Thoracic aorta (tissue), 2 donors: ENCODE results near the gene WRAP53. TPM values are rescaled to one million over a fixed set of nuclear protein-coding genes. Genes with fewer than 3 reads are reported as not detected.
A peak's percentile ranks its signal among the peaks of the same experiment; 100 is the strongest.

Experiments
- ATAC-seq: fragments of 150-250 bp; one replicate; pipeline ENCODE4 v1.8.0; 2017; ENCODE audit warnings: low read depth; ENCODE audit not compliant: insufficient number of reproducible peaks, low FRiP score
- DNase-seq: peaks from one replicate; pipeline ENCODE4 v3.0.0-alpha.2; 2020; ENCODE audit warnings: low spot score
- H3K27ac ChIP-seq, 2 donors: fragments of 200-600 bp; sonication (generic); 1 replicate in 1 of 2; 2 replicates in 1 of 2; pipeline ENCODE4 v1.5.1; 2016; ENCODE audit warnings: mild to moderate bottlenecking in 2 of 2, moderate library complexity in 2 of 2
- H3K27me3 ChIP-seq: fragments of 200-600 bp; sonication (generic); replicated peaks from 2 replicates; pipeline ENCODE4 v1.6.0; 2016; ENCODE audit warnings: mild to moderate bottlenecking; ENCODE audit not compliant: insufficient read depth
- H3K36me3 ChIP-seq: fragments of 200-600 bp; sonication (generic); one replicate; pipeline ENCODE4 v1.5.1; 2016
- H3K4me1 ChIP-seq, 2 donors: fragments of 200-600 bp; sonication (generic); 1 replicate in 1 of 2; 2 replicates in 1 of 2; pipeline versions ENCODE4 v1.5.1 to v1.6.0; 2016; ENCODE audit warnings: low read depth in 2 of 2, mild to moderate bottlenecking in 1 of 2; ENCODE audit not compliant: control insufficient read depth in 1 of 2
- H3K4me3 ChIP-seq: fragments of 200-600 bp; sonication (generic); 2 replicates; pipeline ENCODE4 v1.5.1; 2016; ENCODE audit warnings: mild to moderate bottlenecking
- H3K9me3 ChIP-seq: fragments of 200-600 bp; sonication (generic); 2 replicates; pipeline ENCODE4 v1.5.1; 2016
- CTCF ChIP-seq: fragments of 200-600 bp; sonication (generic); IDR thresholded peaks from one replicate; pipeline ENCODE4 v1.5.1; 2019; ENCODE audit warnings: antibody characterized with exemption
- total RNA-seq, 2 donors: library from RNA; depleted of rRNA; stranded (reverse); fragments of >200 nt; gene quantifications; one replicate each; pipeline versions ENCODE4 v1.1.0 to v1.2.3, GENCODE V29; 2016

The WRAP53 gene
- total RNA-seq, 2 donors from 2014 or later, result 2.9 to 3.4 TPM

DNA sequence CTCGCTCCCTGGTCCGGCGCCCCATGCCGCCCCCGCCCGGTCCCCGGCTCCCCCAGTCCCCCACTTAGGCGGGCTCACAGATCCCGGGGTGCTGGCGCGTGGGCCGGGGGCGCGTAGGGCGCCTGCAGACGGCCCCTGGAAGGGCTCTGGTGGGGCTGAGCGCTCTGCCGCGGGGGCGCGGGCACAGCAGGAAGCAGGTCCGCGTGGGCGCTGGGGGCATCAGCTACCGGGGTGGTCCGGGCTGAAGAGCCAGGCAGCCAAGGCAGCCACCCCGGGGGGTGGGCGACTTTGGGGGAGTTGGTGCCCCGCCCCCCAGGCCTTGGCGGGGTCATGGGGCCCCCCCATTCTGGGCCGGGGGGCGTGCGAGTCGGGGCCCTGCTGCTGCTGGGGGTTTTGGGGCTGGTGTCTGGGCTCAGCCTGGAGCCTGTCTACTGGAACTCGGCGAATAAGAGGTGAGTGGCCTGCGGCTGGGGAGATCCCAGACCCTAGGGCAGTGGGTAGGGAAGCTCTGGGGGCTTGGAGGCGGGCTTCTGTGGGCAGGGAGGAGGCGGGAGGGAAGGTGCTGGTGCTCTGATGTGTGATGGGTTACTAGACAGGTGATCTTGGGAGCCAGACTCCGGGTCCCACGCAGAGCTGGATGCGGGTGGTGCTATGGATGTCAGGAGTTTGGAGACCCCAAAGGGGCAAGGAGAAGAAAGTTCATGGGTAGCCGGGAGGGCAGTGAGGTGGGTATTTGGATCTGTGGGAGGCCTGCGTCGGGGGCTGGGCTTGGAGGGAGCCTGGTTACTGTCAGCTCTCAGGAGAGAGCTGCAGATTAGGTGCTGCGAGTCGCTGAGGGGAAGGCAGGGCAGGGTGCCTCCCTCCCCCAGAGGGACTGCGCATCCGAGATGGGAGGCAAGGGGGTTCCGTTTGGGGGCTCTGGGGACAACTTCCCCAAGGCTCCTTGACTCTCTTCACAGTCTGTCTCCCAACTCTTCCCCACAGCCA lies 17.3 kb downstream of the WRAP53 start:
- Histone ChIP-seq H3K4me1 (peaks cover 7 to 15% of the 10 kb centered on the region in 2 donors), H3K4me3 (peak overlapping the region; percentile 52), H3K9me3 (no peaks in the 10 kb centered on the region), H3K27ac (no peak overlapping the region), H3K27me3 (peaks cover 8% of the 10 kb centered on the region), H3K36me3 (peaks cover 5% of the 10 kb centered on the region)
- ATAC-seq (no peak), DNase-seq (no peak)
- TF ChIP-seq CTCF, result no peak

GRCh38 chr17:7706631-7707354 lies 18.5 kb downstream of the WRAP53 start:
- no peak overlapping the region for H3K27ac ChIP-seq
- peaks cover under 1% of the 10 kb centered on the region for H3K36me3 ChIP-seq
- no peak overlapping the region for H3K4me3 ChIP-seq
- H3K27me3 ChIP-seq, result peaks cover 8% of the 10 kb centered on the region
- no peaks in the 10 kb centered on the region for H3K9me3 ChIP-seq
- DNase-seq, result no peak
- no peak for TF ChIP-seq CTCF
- ATAC-seq, result no peak
- H3K4me1 ChIP-seq, result peaks cover 7 to 15% of the 10 kb centered on the region in 2 donors

- no peak for DNase-seq
- Histone ChIP-seq H3K27me3 (peaks cover 8% of the 10 kb centered on the region), H3K4me1 (peaks cover 7 to 15% of the 10 kb centered on the region in 2 donors), H3K27ac (no peak overlapping the region), H3K9me3 (no peaks in the 10 kb centered on the region), H3K36me3 (no peaks in the 10 kb centered on the region), H3K4me3 (no peak overlapping the region)
- no peak for ATAC-seq
- no peak for TF ChIP-seq CTCF
Measured at GRCh38 chr17:7707446-7707845, 19.2 kb downstream of the WRAP53 start.

GRCh38 chr17:7707858-7708750 lies 19.8 kb downstream of the WRAP53 start:
- no peak for ATAC-seq
- Histone ChIP-seq H3K36me3 (no peaks in the 10 kb centered on the region), H3K27me3 (peaks cover 8% of the 10 kb centered on the region), H3K4me3 (no peak overlapping the region), H3K4me1 (peaks cover 7 to 15% of the 10 kb centered on the region in 2 donors), H3K27ac (no peak overlapping the region), H3K9me3 (no peaks in the 10 kb centered on the region)
- no peak for TF ChIP-seq CTCF
- DNase-seq, result no peak
